GM19463 (cell line): ENCODE measurements around the gene NPY2R.

Experiments
- ATAC-seq: cut with Tn5 transposase; IDR thresholded peaks from one replicate; pipeline ENCODE4 v1.9.1; 2021; ENCODE audit warnings: mild to moderate bottlenecking, moderate library complexity; ENCODE audit not compliant: unreplicated experiment

NPY2R gene

GRCh38 chr4:155248002-155248896 is 39.8 kb downstream of the NPY2R start:
- no peak for ATAC-seq

- ATAC-seq: no peak
Measured at GRCh38 chr4:155249016-155249566, 40.7 kb downstream of the NPY2R start.

GRCh38 chr4:155252327-155252726 is 43.9 kb downstream of the NPY2R start:
- no peak for ATAC-seq

- ATAC-seq: no peak
Measured at GRCh38 chr4:155263480-155263879, 55.0 kb downstream of the NPY2R start.

GRCh38 chr4:155265113-155265512 is 56.7 kb downstream of the NPY2R start:
- ATAC-seq: no peak
